Esophagus squamous epithelium (tissue), 5 donors: Measurements from ENCODE around the gene LTN1. TPM values are rescaled to one million over a fixed set of nuclear protein-coding genes. Genes with fewer than 3 reads are reported as not detected.
"Not testable (repeated sequence)": the region's sequence is repeated elsewhere in the genome, so short reads cannot be mapped to it uniquely, and the experiment has no call there.

Experiments
- DNase-seq: peaks from one replicate; lab custom pipeline; 2025; lab: John Stamatoyannopoulos, UW
- H3K27ac ChIP-seq, 4 donors: fragments of 200-600 bp; sonication (generic); one replicate each; pipeline ENCODE4 v1.5.1; 2016 to 2019; ENCODE audit warnings: mild to moderate bottlenecking in 1 of 4
- H3K27me3 ChIP-seq, 4 donors: fragments of 200-600 bp; sonication (generic); 1 replicate in 3 of 4; 2 replicates in 1 of 4; pipeline versions ENCODE4 v1.5.1 to v1.6.0; 2017 to 2021; ENCODE audit warnings: antibody characterized with exemption in 1 of 4
- H3K36me3 ChIP-seq, 3 donors: fragments of 200-600 bp; sonication (generic); one replicate each; pipeline ENCODE4 v1.5.1; 2016 to 2019
- H3K4me1 ChIP-seq, 3 donors: fragments of 200-600 bp; sonication (generic); one replicate each; pipeline ENCODE4 v1.5.1; 2017 to 2019
- H3K4me3 ChIP-seq, 4 donors: fragments of 200-600 bp; sonication (generic); 1 replicate in 3 of 4; 2 replicates in 1 of 4; pipeline ENCODE4 v1.5.1; 2016 to 2019; ENCODE audit warnings: mild to moderate bottlenecking in 2 of 4, moderate library complexity in 1 of 4
- H3K9me3 ChIP-seq, 3 donors: fragments of 200-600 bp; sonication (generic); one replicate each; pipeline ENCODE4 v1.5.1; 2016 to 2019
- POLR2A ChIP-seq, 4 donors: fragments of 450-650 bp; IDR thresholded peaks; one replicate each; pipeline ENCODE4 v1.6.1; 2017; ENCODE audit warnings: antibody characterized with exemption in 4 of 4, mild to moderate bottlenecking in 4 of 4, moderate library complexity in 3 of 4
- WGBS, 2 donors: methylation state at CpG; one replicate each; pipeline ENCODE4 v1.1.5; 2018; 5-methylcytosine and 5-hydroxymethylcytosine counted together
- intact Hi-C: fragments of 100-400 bp; cut with DNase I; formaldehyde crosslinking; loops from one replicate; pipeline ENCODE4 v1.15.0; 2022
- total RNA-seq, 4 donors: library from RNA; depleted of rRNA; stranded (reverse); fragments of >200 nt; gene quantifications; one replicate each; pipeline ENCODE4 v1.1.0, GENCODE V29; 2016
- TF ChIP-seq, protein P1 (sequence below), 6 experiments: fragments of 450-650 bp in 4 of 6; fragments of 200-600 bp in 2 of 6; sonication (generic) in 2 of 6; IDR thresholded peaks; one replicate each; pipeline ENCODE4 v1.5.1; 2016 to 2019; ENCODE audit warnings: antibody characterized with exemption in 6 of 6, mild to moderate bottlenecking in 4 of 6, moderate library complexity in 4 of 6
- donor health status: DM: yes; HTN: yes; CAD: no.

Gene LTN1
- total RNA-seq, 4 donors from 2014 or later, result 10.3 to 24.9 (median 22.2) TPM

DNA sequence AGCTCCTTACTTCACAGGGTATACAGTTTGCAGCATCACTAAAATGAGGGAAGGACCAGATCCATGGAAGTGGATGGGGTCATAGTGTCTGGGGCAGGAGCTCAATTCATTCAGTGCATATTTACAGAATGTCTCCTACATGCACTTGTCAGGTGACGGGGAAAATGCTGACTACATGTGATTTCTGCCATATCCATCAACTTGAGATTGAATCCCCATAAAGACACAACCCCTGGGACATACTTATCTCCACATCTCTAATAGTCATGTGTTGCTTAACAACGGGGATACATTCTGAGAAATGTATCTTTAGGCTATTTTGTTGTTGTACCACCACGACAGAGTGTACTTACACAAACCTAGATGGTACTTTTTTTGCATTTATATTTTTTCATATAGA lies 14.5 kb upstream of the LTN1 start:
- intact Hi-C loops, result no loop called here
- no peak for DNase-seq
- H3K4me3 ChIP-seq, result no peak overlapping the region
- no peak overlapping the region for H3K27ac ChIP-seq
- H3K9me3 ChIP-seq, result no peaks in the 10 kb centered on the region
- H3K27me3 ChIP-seq, result no peaks in the 10 kb centered on the region
- TF ChIP-seq POLR2A (IDR thresholded peaks at IDR 0.05), result no peak
- TF ChIP-seq, protein P1, sequence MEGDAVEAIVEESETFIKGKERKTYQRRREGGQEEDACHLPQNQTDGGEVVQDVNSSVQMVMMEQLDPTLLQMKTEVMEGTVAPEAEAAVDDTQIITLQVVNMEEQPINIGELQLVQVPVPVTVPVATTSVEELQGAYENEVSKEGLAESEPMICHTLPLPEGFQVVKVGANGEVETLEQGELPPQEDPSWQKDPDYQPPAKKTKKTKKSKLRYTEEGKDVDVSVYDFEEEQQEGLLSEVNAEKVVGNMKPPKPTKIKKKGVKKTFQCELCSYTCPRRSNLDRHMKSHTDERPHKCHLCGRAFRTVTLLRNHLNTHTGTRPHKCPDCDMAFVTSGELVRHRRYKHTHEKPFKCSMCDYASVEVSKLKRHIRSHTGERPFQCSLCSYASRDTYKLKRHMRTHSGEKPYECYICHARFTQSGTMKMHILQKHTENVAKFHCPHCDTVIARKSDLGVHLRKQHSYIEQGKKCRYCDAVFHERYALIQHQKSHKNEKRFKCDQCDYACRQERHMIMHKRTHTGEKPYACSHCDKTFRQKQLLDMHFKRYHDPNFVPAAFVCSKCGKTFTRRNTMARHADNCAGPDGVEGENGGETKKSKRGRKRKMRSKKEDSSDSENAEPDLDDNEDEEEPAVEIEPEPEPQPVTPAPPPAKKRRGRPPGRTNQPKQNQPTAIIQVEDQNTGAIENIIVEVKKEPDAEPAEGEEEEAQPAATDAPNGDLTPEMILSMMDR (IDR thresholded peaks at IDR 0.05), result no peak
- H3K4me1 ChIP-seq, result peaks cover 2 to 17% (median 4%) of the 10 kb centered on the region in 3 donors
- 86 to 88% methylated on average over 3 of the region's 3 CpGs for WGBS, 2 donors
- H3K36me3 ChIP-seq, result peaks cover 0 to 41% (median 0%) of the 10 kb centered on the region in 3 donors

DNA sequence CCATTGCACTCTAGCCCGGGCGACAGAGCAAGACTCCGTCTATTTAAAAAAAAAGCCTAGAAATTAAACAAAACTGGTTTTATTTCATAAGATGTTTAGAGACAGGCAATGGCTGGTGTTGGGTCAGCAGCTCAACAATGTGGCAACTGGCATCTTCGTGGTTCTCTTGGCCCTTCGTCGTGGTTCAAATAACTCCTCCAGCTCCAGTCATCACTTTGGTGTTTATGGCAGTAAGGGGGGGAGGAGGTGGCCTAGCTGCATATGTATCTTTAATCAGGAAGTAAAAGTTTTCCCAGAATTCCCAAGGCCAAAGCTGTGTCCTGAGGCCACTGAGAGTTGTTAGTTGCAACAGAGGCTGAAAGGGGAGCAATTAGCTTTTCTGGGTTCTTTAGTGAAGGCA lies 13.0 kb upstream of the LTN1 start:
- 88 to 90% methylated on average over 6 of the region's 6 CpGs for whole genome bisulfite sequencing, 2 donors
- intact Hi-C loops, result no loop called here
- Histone ChIP-seq H3K4me1 (peaks cover 4 to 19% (median 5%) of the 10 kb centered on the region in 3 donors), H3K9me3 (no peaks in the 10 kb centered on the region), H3K27ac (no peak overlapping the region), H3K36me3 (peaks cover 0 to 41% (median 0%) of the 10 kb centered on the region in 3 donors), H3K4me3 (no peak overlapping the region), H3K27me3 (no peaks in the 10 kb centered on the region)
- DNase-seq, result no peak
- TF ChIP-seq, protein P1 (IDR thresholded peaks at IDR 0.05), result no peak
- TF ChIP-seq POLR2A (IDR thresholded peaks at IDR 0.05), result no peak

DNA sequence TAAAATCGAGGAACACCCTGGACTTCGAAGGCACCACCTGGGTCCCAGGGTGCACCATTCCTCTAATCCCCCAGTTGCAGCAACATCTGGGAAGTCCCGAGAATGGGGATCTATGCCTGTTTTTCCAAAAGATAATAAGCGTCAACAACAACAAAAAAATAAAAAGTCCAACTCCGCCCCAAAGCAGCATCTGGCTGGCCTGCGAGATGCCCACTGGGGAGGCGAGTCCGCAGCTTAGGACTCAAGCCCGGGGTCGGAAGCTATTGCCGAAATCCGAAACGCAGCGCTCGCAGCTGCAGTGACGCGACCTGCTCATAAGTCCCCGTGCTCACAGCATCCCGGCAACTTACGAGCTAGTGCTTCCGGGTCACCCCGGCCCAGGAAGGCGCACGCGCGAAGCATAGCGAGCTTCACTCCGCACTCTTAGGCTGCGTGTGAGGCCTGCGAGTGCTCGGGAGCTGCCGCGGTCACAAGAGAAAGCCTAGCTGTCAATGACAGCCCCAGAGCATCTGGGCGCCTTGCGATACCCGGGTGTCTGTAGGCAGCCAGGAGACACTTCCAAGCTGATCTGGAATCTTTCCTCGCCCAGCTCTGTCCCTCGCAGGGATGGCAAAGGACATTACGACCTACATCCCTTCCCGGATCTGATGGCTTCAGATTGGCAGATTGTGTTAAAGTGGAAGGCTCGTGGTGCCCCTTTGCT lies 9.9 kb upstream of the LTN1 start:
- intact Hi-C loops, result no loop called here
- DNase-seq, result peak; percentile 75
- 0 to 3% methylated on average over 14 to 23 of the region's 41 CpGs for WGBS, 2 donors

DNA sequence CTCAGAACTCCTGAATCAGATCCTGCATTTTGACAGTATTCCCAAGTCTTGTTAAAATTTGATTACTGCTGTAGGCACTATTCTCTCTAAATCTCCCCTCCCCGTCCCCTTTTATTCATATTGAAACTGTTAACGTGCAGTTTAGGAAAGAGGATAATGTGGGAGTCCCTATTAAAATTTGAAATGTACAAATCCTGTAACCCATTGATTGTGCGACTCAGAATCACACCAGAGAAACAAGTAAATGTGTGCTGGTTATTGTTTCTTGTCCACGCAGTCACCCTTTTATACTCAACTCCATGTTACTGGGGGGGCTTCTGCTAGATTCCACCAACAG lies 584 bp upstream of the LTN1 start:
- TF ChIP-seq, protein P1 (IDR thresholded peaks at IDR 0.05), result no peak
- no peak for TF ChIP-seq POLR2A (IDR thresholded peaks at IDR 0.05)
- Histone ChIP-seq H3K27ac (peak overlapping the region; percentile 88 to 97 (median 96)), H3K27me3 (no peaks in the 10 kb centered on the region), H3K4me1 (peaks cover 7 to 39% (median 11%) of the 10 kb centered on the region in 3 donors), H3K4me3 (peak overlapping the region; percentile 59 to 99 (median 92)), H3K9me3 (no peaks in the 10 kb centered on the region), H3K36me3 (peaks cover 0 to 7% (median 0%) of the 10 kb centered on the region in 3 donors)
- WGBS, 2 donors, result 35% methylated on average over 4 of the region's 4 CpGs
- intact Hi-C loops, result no loop called here
- DNase-seq, result no peak

More for the DNA sequence above, 9.9 kb upstream of the LTN1 start:
- no peaks in the 10 kb centered on the region for H3K27me3 ChIP-seq
- no peaks in the 10 kb centered on the region for H3K9me3 ChIP-seq
- TF ChIP-seq, protein P1 (IDR thresholded peaks at IDR 0.05), result peak in 1 of 6 experiments; percentile 2
- peak in 3 of 4 donors; percentile 69 to 97 (median 95) for TF ChIP-seq POLR2A (IDR thresholded peaks at IDR 0.05)
- peaks cover 4 to 19% (median 5%) of the 10 kb centered on the region in 3 donors for H3K4me1 ChIP-seq
- H3K36me3 ChIP-seq, result peaks cover 0 to 25% (median 0%) of the 10 kb centered on the region in 3 donors
- H3K4me3 ChIP-seq, result peak overlapping the region; percentile 38 to 77 (median 64)
- peak overlapping the region; percentile 88 to 97 (median 96) for H3K27ac ChIP-seq

DNA sequence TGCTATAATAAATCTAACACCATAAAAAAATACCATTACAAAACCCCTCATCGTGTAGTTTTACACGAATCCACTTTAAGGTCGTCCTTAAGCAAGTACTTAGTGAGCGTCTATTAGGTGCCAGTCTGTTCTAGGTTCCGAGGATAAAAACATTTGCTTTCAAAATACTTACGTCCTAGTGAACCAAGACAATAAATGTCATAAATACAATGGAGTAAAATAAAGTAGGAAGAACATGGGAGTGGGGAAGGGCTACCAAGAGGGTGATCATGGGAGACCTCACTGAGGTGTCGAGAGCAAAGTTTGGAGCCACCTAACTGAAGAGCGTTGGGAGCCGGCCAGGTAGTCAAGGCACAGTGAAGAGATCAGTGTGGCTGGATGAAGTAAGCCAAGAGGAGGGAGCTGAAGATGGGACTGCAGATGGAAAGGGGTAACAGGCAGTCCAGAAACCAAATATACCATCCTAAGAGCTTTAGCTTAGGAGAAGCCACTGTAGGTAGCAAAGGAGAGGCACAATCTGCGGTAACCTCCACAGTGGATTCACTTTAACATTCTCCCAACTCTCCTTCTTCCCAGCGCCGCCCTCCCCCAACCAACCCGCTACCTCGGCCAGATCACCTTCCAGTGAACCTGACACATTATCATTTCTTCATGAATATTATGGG lies 684 bp downstream of the LTN1 start:
- peak overlapping the region; percentile 59 to 99 (median 92) for H3K4me3 ChIP-seq
- no peak for DNase-seq
- peaks cover 7 to 42% (median 11%) of the 10 kb centered on the region in 3 donors for H3K4me1 ChIP-seq
- H3K27ac ChIP-seq, result peak overlapping the region; percentile 88 to 97 (median 96)
- WGBS, 2 donors, result 3 to 5% methylated on average over 14 of the region's 14 CpGs
- no peaks in the 10 kb centered on the region for H3K9me3 ChIP-seq
- TF ChIP-seq, protein P1 (IDR thresholded peaks at IDR 0.05), result no peak
- no peak for TF ChIP-seq POLR2A (IDR thresholded peaks at IDR 0.05)
- H3K27me3 ChIP-seq, result no peaks in the 10 kb centered on the region
- intact Hi-C loops, result no loop called here
- H3K36me3 ChIP-seq, result peaks cover 0 to under 1% (median 0%) of the 10 kb centered on the region in 3 donors

DNA sequence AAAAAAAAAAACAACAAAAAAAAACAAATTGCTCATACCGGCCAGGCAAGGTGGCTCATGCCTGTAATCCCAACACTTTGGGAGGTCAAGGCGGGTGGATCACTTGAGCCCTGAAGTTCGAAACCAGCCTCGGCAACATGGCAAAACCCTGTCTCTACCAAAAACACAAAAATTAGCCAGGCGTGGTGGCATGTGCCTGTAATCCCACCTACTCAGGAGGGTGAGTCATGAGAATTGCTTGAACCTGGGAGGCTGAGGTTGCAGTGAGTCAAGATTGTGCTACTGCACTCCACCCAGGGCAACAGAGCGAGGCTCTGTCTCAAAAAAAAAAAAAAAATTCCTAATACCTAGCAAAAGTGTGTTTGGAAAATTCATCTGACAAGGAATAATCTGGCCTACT lies 4.5 kb downstream of the LTN1 start:
- DNase-seq, H3K9me3 ChIP-seq, intact Hi-C loops, H3K27ac ChIP-seq, H3K27me3 ChIP-seq, H3K4me3 ChIP-seq: not testable (repeated sequence)
- WGBS, 2 donors, result 53 to 88% methylated on average over 5 to 6 of the region's 6 CpGs
- H3K36me3 ChIP-seq, result peaks cover 0 to 36% (median 6%) of the 10 kb centered on the region in 3 donors
- peaks cover 1 to 37% (median 11%) of the 10 kb centered on the region in 3 donors for H3K4me1 ChIP-seq
